ACHN (cell line): ENCODE data around the gene HELQ.
"Not testable (repeated sequence)": the region's sequence is repeated elsewhere in the genome, so short reads cannot be mapped to it uniquely, and the experiment has no call there.

Experiments
- DNase-seq: peaks from one replicate; pipeline ENCODE4 v3.0.0-alpha.2; 2015
- in situ Hi-C: cut with HindIII; loops from 2 replicates; pipeline ENCODE4 v1.10.0; 2017; ENCODE audit warnings: low sequenced_read_pairs, low pct_ligation_motif_present, low pct_unique_long_range_greater_than_20kb

The HELQ gene

GRCh38 chr4:83449009-83449408 lies 6.6 kb downstream of the HELQ start:
- in situ Hi-C loops = no loop called here
- DNase-seq = no peak

- DNase-seq = no peak
- in situ Hi-C loops = no loop called here
Measured at GRCh38 chr4:83440899-83441298, 14.7 kb downstream of the HELQ start.

GRCh38 chr4:83440148-83440814 lies 15.3 kb downstream of the HELQ start:
- no peak for DNase-seq
- in situ Hi-C loops = no loop called here

GRCh38 chr4:83438719-83439118 lies 16.9 kb downstream of the HELQ start:
- in situ Hi-C loops = no loop called here

GRCh38 chr4:83436680-83437079 lies 18.9 kb downstream of the HELQ start:
- in situ Hi-C loops = no loop called here

More at GRCh38 chr4:83438719-83439118, 16.9 kb downstream of the HELQ start:
- DNase-seq = no peak

GRCh38 chr4:83431200-83431599 lies 24.4 kb downstream of the HELQ start:
- DNase-seq = no peak
- in situ Hi-C loops = no loop called here

More at GRCh38 chr4:83436680-83437079, 18.9 kb downstream of the HELQ start:
- DNase-seq = no peak

GRCh38 chr4:83418211-83418610 lies 37.4 kb downstream of the HELQ start:
- no peak for DNase-seq
- in situ Hi-C loops = no loop called here

GRCh38 chr4:83417566-83417965 lies 38.1 kb downstream of the HELQ start:
- no peak for DNase-seq

GRCh38 chr4:83413676-83414075 lies 41.9 kb downstream of the HELQ start:
- DNase-seq = no peak
- in situ Hi-C loops = no loop called here

More at GRCh38 chr4:83417566-83417965, 38.1 kb downstream of the HELQ start:
- in situ Hi-C loops = no loop called here

GRCh38 chr4:83408908-83409307 lies 46.7 kb downstream of the HELQ start:
- in situ Hi-C loops = no loop called here
- DNase-seq = no peak

- DNase-seq = no peak
- in situ Hi-C loops = no loop called here
Measured at GRCh38 chr4:83405844-83406816, 49.5 kb downstream of the HELQ start.

- in situ Hi-C loops, DNase-seq: not testable (repeated sequence)
Measured at GRCh38 chr4:83398158-83398557, 57.5 kb downstream of the HELQ start.

- DNase-seq = no peak
- in situ Hi-C loops = no loop called here
Measured at GRCh38 chr4:83393908-83394307, 61.7 kb downstream of the HELQ start.

GRCh38 chr4:83392562-83392961 lies 63.1 kb downstream of the HELQ start:
- DNase-seq = no peak
- in situ Hi-C loops = no loop called here

GRCh38 chr4:83390944-83391343 lies 64.7 kb downstream of the HELQ start:
- in situ Hi-C loops = no loop called here
- no peak for DNase-seq

- in situ Hi-C loops = no loop called here
- DNase-seq = no peak
Measured at GRCh38 chr4:83389756-83390505, 65.7 kb downstream of the HELQ start.

GRCh38 chr4:83389037-83389720 lies 66.4 kb downstream of the HELQ start:
- in situ Hi-C loops = no loop called here
- DNase-seq = no peak

- DNase-seq = no peak
- in situ Hi-C loops = no loop called here
Measured at GRCh38 chr4:83388313-83388676, 67.3 kb downstream of the HELQ start.
